Tibial nerve (tissue), 4 donors: ENCODE data around the gene FHL1. TPM values are rescaled to one million over a fixed set of nuclear protein-coding genes. Genes with fewer than 3 reads are reported as not detected.
A peak's percentile ranks its signal among the peaks of the same experiment; 100 is the strongest.

Source experiments
- DNase-seq, 2 donors: peaks; one replicate each; pipeline ENCODE4 v3.0.0-alpha.2; 2019; ENCODE audit warnings: low spot score in 2 of 2
- H3K27ac ChIP-seq, 4 donors: fragments of 200-600 bp; sonication (generic) in 3 of 4; one replicate each; pipeline ENCODE4 v1.5.1; 2017 to 2019; ENCODE audit warnings: mild to moderate bottlenecking in 1 of 4
- H3K27me3 ChIP-seq, 2 donors: fragments of 200-600 bp; sonication (generic) in 1 of 2; one replicate each; pipeline versions ENCODE4 v1.5.1 to v1.6.0; 2017 to 2019
- H3K36me3 ChIP-seq, 3 donors: fragments of 200-600 bp; sonication (generic); one replicate each; pipeline ENCODE4 v1.5.1; 2018 to 2019
- H3K4me1 ChIP-seq, 4 donors: fragments of 200-600 bp; sonication (generic) in 3 of 4; one replicate each; pipeline ENCODE4 v1.5.1; 2017 to 2019
- H3K4me3 ChIP-seq, 4 donors: fragments of 200-600 bp; sonication (generic) in 3 of 4; one replicate each; pipeline ENCODE4 v1.5.1; 2017 to 2019; ENCODE audit warnings: mild to moderate bottlenecking in 1 of 4, moderate library complexity in 1 of 4
- H3K9me3 ChIP-seq, 4 donors: fragments of 200-600 bp; sonication (generic) in 3 of 4; one replicate each; pipeline ENCODE4 v1.5.1; 2017 to 2019
- EP300 ChIP-seq, 2 donors: sonication (generic); formaldehyde crosslinking; IDR thresholded peaks; one replicate each; pipeline ENCODE4 v1.6.1; 2017; ENCODE audit warnings: antibody characterized with exemption in 2 of 2, mild to moderate bottlenecking in 1 of 2
- POLR2A ChIP-seq, 2 donors: fragments of 450-650 bp; IDR thresholded peaks; one replicate each; pipeline ENCODE4 v1.6.1; 2017; ENCODE audit warnings: antibody characterized with exemption in 2 of 2, mild to moderate bottlenecking in 2 of 2, moderate library complexity in 2 of 2
- WGBS, 2 donors: methylation state at CpG; one replicate each; pipeline ENCODE4 v1.1.5; 2018; 5-methylcytosine and 5-hydroxymethylcytosine counted together
- small RNA-seq: library from RNA; depleted of rRNA; stranded (forward); fragments of <200 nt; gene quantifications from one replicate; pipeline ENCODE3, GENCODE V24; 2016
- total RNA-seq, 4 donors: library from RNA; depleted of rRNA; stranded (reverse); fragments of >200 nt; gene quantifications; one replicate each; pipeline ENCODE4 v1.1.0, GENCODE V29; 2016
- TF ChIP-seq, protein P1 (sequence below), 5 experiments: fragments of 200-600 bp in 3 of 5; fragments of 450-650 bp in 2 of 5; sonication (generic) in 3 of 5; IDR thresholded peaks; one replicate each; pipeline ENCODE4 v1.5.1; 2016 to 2019; ENCODE audit warnings: antibody characterized with exemption in 5 of 5, mild to moderate bottlenecking in 3 of 5, moderate library complexity in 2 of 5

FHL1 gene
- total RNA-seq, 4 donors from 2014 or later = 246 to 749 (median 333) TPM

DNA sequence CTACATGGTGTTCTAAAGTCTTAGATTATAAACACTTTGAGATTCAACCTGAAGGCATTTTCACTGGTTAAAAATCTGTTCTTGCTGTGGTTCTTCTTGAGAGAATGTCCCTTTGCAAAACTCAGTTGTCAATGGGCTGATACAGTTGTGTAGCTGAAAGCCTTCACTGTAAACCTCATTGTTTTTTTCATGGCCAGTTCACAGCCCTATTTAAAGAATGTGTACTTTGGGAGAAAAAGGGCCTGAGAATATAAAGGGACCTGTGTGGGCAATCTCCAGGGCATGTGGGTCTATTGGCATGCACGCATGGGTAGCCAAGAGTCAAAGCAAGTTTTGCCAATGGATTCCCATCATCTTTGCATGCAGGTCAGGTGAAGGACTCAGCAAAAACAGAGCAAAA lies 111.6 kb downstream of the FHL1 start:
- H3K4me1 ChIP-seq = peaks cover 0 to 14% (median 6%) of the 10 kb centered on the region in 4 donors
- no peak overlapping the region for H3K4me3 ChIP-seq
- DNase-seq = no peak
- no peaks in the 10 kb centered on the region for H3K27me3 ChIP-seq
- TF ChIP-seq EP300 (IDR thresholded peaks at IDR 0.05) = no peak
- no peak for TF ChIP-seq POLR2A (IDR thresholded peaks at IDR 0.05)
- TF ChIP-seq, protein P1, sequence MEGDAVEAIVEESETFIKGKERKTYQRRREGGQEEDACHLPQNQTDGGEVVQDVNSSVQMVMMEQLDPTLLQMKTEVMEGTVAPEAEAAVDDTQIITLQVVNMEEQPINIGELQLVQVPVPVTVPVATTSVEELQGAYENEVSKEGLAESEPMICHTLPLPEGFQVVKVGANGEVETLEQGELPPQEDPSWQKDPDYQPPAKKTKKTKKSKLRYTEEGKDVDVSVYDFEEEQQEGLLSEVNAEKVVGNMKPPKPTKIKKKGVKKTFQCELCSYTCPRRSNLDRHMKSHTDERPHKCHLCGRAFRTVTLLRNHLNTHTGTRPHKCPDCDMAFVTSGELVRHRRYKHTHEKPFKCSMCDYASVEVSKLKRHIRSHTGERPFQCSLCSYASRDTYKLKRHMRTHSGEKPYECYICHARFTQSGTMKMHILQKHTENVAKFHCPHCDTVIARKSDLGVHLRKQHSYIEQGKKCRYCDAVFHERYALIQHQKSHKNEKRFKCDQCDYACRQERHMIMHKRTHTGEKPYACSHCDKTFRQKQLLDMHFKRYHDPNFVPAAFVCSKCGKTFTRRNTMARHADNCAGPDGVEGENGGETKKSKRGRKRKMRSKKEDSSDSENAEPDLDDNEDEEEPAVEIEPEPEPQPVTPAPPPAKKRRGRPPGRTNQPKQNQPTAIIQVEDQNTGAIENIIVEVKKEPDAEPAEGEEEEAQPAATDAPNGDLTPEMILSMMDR (IDR thresholded peaks at IDR 0.05) = no peak
- no peaks in the 10 kb centered on the region for H3K9me3 ChIP-seq
- no peaks in the 10 kb centered on the region for H3K36me3 ChIP-seq
- peak overlapping the region in 2 of 4 donors; percentile 71 to 73 for H3K27ac ChIP-seq
- 31 to 33% methylated on average over 1 of the region's 1 CpG for WGBS, 2 donors

DNA sequence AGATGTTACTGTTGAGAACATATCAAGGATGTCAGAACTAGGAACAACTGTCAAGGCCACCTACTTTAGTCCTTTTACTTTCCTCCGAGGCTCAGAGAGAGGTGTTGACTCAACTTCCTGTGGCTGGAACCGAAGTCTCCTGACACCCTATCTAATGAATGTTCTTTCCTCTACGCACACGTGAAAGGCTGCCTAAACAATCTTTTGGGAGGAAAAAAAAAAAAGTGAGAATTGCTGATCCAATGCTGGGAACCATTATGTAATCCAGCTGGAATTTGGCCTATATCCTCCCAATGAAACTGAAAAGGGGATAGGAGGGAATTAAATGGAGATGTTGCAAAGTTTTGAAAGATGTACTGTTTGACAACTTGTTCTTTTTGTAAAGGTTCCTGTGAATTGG lies 112.2 kb downstream of the FHL1 start:
- TF ChIP-seq EP300 (IDR thresholded peaks at IDR 0.05) (peak in 1 of 2 donors; percentile 55), POLR2A (IDR thresholded peaks at IDR 0.05) (no peak)
- 1 to 28% methylated on average over 4 of the region's 4 CpGs for WGBS, 2 donors

DNA sequence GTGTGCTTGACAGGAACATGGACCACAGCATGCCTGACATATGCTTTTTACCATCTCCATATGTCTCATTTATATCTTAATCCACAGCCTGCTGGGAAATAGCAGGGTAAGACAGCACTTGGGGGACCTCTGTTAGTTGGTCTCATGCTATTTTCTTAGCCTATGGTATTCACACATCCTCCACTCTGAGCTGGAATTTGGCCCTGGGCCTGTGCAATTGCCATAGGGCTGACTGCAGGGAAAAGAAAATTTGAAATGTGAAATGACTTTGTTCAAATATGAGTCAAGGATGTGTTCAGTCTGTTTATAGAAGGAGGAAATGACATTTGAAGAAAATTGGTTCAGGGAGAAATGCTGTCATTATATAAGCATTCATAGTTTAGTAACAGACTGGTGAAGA lies 113.4 kb downstream of the FHL1 start:
- Histone ChIP-seq H3K36me3 (no peaks in the 10 kb centered on the region), H3K9me3 (no peaks in the 10 kb centered on the region), H3K27me3 (no peaks in the 10 kb centered on the region), H3K4me3 (no peak overlapping the region), H3K27ac (peak overlapping the region in 2 of 4 donors; percentile 71 to 73), H3K4me1 (peaks cover 0 to 14% (median 6%) of the 10 kb centered on the region in 4 donors)
- no peak for DNase-seq
- TF ChIP-seq POLR2A (IDR thresholded peaks at IDR 0.05) (no peak), EP300 (IDR thresholded peaks at IDR 0.05) (no peak)
- TF ChIP-seq, protein P1 (IDR thresholded peaks at IDR 0.05) = no peak

More for the DNA sequence above, 112.2 kb downstream of the FHL1 start:
- no peaks in the 10 kb centered on the region for H3K36me3 ChIP-seq
- peaks cover 0 to 14% (median 6%) of the 10 kb centered on the region in 4 donors for H3K4me1 ChIP-seq
- H3K9me3 ChIP-seq = no peaks in the 10 kb centered on the region
- H3K27ac ChIP-seq = peak overlapping the region in 3 of 4 donors; percentile 37 to 73 (median 71)
- H3K27me3 ChIP-seq = no peaks in the 10 kb centered on the region
- no peak for DNase-seq
- H3K4me3 ChIP-seq = no peak overlapping the region

Small RNA genes lying within 50 kb of the gene (small RNA-seq; reads per million reads assigned to genes)
- gene RF01210 = not detected

Other genes starting within 250 kb of the FHL1 start
- 10 to 100 TPM; 24.1 to 31.6 (median 28.3) TPM for gene MMGT1, start 173.5 kb upstream of the FHL1 start, total RNA-seq
- gene SLC9A6, start 162.1 kb upstream of the FHL1 start, total RNA-seq = 10 to 100 TPM; 12.9 to 23.9 (median 18.7) TPM
- 10 to 100 TPM; 19.7 to 32.7 (median 22.8) TPM for gene MAP7D3, start 103.9 kb downstream of the FHL1 start, total RNA-seq
- gene ADGRG4, start 153.4 kb downstream of the FHL1 start, total RNA-seq = under 1 TPM in 1 of 4 donors, not detected in 3; 0.20 TPM